Stimulated activated CD4-positive, alpha-beta T cell treated with anti-CD3 and anti-CD28 coated beads, Interleukin-2, amount 100 ng/mL, for 48 hours (primary cell): ENCODE results near the gene TSEN34.

Experiments used
- DNase-seq, 2 donors: peaks; one replicate each; pipeline ENCODE4 v3.0.0-alpha.2; 2020

TSEN34 gene

DNA sequence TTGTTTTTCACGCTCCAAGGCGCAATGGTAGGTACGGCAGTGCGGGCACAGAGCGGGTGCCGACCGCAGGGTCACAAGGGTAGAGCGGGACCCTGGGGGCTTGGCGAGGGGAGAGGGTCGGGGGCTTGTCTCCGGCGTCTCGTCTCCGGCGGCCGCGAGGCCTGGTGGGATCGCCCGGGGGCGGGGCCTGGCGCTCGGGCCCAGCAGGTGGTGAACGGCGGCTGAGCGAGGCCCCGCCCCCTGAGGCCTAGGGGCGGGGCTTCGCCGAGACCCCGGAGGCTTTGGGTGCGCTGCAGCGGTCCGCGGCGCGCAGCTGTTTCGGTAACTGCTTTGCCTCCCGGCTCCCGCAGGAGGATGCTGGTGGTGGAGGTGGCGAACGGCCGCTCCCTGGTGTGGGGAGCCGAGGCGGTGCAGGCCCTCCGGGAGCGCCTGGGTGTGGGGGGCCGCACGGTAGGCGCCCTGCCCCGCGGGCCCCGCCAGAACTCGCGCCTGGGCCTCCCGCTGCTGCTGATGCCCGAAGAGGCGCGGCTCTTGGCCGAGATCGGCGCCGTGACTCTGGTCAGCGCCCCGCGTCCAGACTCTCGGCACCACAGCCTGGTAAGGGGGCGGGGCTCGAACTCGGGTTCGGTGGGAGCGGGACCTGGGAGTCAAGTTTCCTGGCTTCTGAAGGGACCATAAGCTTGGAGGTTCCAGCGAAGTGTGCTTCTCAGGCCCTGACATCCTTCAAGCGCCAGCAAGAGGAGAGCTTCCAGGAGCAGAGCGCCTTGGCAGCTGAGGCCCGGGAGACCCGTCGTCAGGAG lies at the start of gene TSEN34:
TSS of gene TSEN34 (plus strand) at position 298 of the 800 bp plus-strand sequence. CDS start at position 355, 57 bp downstream.
- peak; percentile 70 to 79 for DNase-seq

DNA sequence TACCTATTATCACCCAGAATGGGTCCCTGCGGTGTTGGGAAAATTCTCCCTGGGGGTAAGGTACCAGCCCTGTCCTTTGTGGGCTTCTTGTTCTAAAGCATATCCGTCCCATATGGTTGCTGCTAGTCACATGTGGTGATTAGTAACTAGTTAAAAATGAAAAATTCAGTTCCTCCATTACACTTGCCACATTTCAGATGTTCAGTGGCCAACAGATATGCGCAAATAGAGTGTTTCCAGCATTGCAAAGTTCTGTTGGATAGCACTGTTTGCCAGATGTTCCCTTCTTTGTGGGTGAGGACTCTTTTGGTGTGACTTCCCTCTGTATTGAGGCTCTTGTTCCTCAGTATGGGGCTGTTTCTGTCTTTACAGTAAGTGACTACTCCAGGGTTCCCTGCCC lies 49.8 kb upstream of the TSEN34 start:
- DNase-seq: no peak

DNA sequence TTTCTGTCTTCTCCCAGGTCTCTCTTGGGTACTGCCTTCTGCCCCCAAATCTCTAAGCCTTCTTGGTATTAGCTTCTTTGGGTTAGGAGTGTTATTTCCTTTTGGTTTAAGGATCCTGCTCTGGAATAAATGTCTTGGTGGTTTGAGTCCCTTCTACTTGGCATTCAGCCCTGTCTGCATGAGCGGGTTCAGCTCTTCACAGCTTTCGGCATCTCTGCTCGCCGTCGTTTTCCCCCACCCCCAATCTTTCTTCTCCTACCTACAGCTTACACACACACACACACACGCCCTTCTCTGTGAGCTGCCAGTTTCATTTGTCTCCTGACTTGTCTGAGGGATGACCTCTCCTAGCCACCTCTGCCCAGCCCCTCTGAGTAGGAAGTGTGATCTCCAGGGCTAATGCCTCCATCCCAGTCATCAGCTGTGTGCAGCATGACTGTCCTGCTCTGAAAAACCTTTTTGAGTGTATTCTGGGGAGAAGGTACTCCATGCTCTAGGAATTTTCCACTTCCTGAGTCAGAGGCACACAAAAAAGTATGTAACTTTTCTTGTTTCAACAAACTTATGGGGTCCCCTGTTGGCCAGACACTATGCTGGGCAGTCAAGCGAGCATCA lies 48.8 kb upstream of the TSEN34 start:
- DNase-seq: no peak

DNA sequence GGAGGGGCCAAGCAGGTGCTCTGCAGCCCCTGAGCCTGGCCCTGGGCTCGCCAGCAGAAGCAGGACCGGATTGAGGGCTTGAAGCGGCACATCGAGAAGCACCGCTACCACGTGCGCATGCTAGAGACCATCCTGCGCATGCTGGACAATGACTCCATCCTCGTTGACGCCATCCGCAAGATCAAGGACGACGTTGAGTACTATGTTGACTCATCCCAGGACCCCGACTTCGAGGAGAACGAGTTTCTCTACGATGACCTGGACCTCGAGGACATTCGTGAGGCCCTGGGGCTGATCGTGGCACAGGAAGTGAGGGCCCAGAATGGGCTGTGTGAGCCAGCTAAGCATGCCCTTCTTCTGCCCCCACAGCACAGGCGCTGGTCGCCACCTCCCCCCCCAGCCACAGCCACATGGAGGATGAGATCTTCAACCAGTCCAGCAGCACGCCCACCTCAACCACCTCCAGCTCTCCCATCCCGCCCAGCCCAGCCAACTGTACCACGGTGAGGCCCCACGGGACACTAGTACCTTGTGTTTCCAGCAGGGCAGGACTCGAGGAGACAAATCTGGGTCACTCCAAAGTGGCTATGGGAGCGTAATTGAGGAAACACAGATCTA lies 45.5 kb upstream of the TSEN34 start:
- DNase-seq: no peak

DNA sequence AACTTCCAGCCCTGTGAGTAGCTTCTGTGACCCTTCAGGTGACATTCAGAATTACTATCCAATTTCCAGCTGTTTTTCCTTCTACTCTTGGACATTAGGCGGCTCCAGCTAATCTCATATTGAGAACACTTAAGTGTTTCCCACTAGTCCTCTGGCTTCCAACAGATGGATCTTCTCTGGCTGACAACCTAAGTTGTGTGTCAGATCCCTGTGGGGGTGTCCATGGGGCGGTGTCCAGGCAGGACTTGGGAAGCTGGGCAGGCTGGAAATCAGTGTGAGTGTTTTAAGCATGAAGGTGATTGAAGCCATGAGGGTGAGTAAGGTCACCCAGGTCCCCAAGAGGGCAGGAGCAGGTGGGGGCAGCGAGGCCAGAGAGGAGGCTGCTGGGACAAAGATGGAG lies 43.4 kb upstream of the TSEN34 start:
- DNase-seq: no peak

DNA sequence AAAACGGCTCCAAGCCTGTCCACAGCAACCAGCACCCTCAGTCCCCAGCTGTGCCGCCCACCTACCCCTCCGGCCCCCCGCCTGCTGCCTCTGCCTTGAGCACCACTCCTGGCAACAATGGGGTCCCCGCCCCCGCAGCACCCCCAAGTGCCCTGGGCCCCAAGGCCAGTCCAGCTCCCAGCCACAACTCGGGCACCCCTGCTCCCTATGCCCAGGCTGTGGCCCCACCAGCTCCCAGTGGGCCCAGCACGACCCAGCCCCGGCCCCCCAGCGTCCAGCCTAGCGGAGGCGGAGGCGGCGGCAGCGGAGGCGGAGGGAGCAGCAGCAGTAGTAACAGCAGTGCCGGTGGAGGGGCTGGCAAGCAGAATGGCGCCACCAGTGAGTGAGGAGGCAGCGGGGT lies 43.0 kb upstream of the TSEN34 start:
- DNase-seq: no peak

DNA sequence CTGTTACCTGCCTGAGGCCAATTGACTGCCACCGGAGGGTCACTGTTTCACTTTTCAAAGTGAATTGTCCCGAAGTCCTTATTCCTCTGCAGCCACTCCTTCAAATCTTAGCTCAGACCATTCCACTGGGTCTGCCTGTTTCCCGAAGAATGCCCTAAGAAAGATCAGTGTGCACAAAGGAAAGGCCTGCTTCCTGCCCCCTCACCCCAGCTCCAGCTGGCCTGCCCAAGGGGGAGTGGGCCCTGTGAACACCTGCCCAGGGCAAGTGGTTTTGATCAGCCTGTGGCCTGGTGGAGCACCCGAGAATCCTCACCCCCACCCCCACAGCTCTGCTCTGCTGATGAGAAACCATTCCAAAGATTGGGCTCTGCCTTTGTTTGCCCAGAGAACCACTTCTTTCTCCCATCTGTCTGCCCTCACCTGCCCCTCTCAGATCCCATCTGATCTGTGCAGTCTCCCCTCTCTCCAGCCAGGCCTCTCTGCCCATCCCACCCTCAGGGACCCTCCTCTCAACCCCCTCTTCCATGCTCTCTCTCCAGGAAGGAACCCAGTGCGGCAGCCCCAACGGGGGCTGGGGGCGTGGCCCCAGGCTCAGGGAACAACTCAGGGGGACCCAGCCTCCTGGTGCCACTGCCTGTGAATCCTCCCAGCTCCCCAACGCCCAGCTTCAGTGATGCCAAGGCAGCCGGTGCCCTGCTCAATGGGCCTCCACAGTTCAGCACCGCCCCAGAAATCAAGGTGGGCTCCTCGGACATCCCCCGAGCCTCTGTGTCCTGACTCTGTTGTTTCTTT lies 41.9 kb upstream of the TSEN34 start:
- no peak for DNase-seq

DNA sequence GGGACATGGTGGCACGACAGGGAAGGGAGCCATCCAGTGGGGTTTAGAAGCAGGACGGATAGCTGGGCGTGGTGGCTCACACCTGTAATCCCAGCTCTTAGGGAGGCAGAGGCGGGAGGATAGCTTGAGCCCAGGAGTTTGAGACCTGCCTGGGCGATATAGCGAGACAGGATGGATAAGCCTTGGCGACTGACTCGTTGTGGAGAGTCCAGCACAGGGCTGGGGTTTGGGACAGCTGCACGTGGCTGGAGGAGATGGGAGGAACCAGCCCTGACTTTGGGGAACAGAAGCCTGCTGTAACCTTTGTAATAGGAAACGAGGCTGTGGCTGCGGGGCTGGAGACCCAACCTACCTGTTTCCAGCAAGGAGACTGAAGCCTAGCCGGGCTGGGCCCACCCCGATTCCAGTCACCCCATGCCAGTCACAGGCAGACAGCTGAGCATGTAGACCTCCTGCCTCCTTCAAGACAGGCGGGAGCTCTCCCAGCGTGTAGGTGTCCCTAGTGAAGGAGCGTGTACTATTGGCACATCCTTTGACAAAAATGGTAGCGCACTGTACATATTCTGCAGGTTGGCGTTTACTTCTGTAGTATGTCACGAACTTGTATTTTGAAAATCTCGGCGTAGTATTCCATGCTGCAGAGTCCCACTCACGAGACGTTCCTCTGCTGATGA lies 39.6 kb upstream of the TSEN34 start:
- no peak for DNase-seq

DNA sequence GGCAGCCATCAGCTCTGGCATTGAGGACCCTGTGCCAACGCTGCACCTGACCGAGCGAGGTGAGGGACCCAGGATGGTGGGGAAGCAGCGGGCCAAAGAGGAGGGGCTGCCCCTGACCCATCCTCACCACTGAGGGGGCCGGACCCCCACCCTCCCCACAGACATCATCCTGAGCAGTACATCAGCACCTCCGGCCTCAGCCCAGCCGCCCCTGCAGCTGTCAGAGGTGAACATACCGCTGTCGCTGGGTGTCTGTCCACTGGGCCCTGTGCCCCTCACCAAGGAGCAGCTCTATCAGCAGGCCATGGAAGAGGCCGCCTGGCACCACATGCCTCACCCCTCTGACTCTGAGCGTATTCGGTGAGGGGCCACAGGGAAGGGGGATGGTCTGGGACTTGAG lies 38.8 kb upstream of the TSEN34 start:
- no peak for DNase-seq

DNA sequence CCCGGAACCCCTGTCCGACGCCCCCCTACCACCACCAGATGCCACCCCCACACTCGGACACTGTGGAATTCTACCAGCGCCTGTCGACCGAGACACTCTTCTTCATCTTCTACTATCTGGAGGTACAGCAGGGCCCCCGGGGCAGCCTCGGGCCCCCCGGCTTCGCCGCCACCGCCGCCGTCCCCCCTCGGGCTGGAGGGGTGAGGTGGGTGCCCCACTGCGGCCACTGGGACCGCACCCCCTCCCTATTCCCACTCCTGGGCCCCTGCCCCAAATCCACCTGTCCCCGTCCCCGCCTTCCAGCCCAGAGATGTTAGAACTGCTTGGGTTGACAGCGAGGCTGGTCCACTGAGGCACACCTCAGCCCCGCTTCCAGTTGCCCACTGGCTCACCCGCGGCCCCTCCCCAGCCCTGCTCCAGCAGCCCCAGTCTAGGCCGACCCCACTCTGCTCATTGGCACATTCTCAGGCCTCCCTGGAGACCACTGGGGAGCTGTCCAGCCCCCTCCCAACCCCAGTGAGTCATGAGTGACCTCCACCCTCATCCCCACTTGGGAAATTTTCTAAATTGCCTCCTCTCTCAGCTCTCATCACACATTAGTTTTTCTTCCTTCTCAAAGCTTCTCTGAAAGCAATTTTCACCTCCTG lies 38.1 kb upstream of the TSEN34 start:
- DNase-seq: no peak

DNA sequence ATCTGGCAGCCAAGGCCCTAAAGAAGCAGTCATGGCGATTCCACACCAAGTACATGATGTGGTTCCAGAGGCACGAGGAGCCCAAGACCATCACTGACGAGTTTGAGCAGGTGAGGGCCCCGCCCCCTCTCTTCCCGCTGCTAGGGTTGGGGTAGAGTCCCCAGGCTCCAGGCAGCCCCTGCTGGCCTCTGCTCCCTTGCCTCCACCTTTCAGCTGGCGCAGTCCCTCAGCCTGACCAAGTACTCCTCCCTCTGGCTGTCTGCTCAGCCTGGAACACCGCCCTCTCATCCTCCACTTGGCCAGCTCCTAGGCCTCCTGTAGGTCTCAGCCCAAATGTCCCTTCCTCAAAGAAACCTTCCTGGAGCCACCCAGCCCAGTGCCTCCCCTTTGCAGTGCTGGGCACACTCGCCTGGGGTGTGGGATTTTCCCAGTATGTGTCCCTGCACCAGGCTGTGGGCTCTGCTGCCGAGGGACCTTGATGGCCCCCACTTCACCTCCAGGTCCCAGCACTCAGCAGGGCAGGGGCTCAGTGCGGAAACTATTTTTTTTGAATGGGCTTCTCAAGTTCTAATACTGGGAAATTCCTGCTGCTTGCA lies 37.3 kb upstream of the TSEN34 start:
- no peak for DNase-seq

DNA sequence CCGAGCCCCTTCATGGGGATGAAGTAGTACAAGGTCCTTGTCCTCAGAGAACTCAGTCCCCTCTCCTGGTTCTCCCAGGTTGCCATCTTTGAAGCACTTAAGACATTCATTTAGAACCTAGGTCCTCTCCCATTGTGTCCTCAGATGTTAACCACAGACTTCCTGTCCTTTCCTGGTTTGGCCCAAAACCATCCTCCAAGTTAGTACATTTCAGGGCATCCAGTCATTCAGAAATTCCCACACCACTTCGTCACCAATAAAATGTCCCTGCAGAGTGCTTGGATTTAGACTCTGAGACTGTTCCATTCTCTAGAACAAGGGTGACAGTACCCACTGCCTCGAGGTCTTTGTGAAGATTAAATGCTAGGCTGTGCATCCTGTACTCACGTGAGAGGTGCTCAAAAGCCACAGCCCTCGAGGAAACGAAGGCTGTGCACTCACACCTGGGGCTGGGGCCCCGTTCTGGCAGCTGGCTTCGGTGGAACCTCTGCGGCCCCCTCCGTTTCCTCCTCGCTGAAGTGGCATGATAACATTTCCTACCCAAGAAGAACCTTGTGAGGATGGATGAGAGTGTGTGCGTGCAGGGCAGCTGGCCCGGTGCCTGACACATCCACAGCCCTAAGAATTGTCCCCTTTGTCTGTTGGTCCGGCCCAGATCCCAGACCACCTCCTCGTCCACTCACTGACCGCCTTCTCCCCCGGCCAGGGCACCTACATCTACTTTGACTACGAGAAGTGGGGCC lies 36.3 kb upstream of the TSEN34 start:
- DNase-seq: no peak

DNA sequence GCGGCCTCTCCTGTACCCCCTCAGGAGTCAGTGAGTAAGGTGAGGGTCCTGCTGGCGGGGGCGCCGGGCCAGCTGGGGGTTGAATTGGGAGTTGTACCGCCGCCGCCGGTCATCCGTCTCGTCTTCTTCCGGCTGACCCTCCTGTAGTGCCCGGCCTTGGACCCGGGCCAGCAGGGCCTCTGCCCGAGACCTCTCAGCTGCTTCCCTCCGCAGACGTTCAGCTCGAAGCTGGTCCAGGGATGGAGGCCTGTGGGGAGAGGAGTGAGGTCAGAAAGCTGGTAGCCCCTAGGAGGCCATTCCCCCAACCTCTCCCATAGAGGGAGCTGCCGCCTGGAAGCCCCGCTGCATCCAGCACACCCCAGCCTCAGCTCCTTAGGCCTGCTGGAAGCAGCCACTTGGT lies 35.4 kb upstream of the TSEN34 start:
- no peak for DNase-seq

DNA sequence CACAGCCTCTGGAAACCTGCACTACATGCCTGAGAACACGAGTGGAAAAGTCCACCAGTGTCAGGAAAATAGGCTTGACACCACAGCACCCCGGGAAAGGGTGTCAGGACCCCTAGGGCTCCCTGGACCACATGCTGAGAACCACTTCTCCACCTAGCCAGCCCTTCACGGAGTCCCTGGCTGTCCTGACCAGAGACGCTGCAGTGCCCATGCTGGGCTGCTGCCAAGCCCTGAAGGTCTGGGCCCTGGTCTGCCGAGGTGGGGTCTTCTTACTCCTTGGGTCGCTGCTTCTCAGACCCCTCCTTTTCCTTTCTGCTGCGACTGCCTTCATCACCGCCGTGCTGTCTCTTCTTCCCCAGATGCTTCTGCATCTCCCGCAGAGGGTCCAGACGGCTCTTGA lies 34.6 kb upstream of the TSEN34 start:
- no peak for DNase-seq

DNA sequence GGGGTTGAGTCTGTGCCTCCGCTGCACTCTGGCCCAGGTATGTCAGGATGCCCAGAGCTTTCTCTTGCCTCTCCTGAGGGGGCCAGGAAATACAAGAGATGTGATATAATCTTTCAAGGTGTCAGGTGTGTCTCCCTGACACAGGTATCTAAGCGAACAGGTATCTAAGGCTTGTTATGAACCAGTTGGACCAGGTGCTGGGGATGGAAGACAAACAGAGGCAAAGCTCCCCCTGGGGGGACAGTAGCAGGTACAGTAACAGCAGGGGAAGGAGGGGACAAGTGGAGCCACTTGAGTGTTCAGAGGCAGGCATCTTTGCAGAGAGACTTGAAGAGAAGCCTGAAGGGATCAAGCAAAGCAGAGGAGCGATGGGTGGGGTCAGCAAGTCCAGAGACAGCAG lies 34.2 kb upstream of the TSEN34 start:
- no peak for DNase-seq

DNA sequence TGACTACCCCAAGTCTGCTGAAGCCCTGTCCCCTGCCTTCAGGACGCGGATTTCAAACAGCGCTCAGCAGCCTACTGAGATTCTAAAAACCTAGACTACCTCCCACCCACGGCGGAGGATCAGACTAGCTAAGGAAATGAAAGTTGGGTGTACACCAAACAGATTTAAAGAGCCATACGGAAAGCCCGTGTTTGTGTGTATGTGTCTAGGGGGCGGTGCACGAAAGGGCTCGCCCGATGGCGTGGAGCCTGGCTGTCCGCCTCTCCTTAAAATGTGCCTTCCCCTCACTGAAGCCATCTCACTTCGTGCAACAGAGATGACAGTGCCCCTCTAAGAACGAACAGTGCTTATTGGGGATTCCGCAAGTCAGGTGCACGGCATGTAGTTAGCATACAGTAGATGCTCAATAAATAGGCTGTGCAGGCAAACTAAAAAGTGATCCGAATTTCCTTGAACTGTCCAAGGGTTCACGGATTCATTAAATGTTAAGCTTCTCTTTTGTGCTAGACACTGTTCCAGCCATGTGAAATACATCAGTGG lies 32.2 kb upstream of the TSEN34 start:
- peak in 1 of 2 donors; percentile 29 for DNase-seq

DNA sequence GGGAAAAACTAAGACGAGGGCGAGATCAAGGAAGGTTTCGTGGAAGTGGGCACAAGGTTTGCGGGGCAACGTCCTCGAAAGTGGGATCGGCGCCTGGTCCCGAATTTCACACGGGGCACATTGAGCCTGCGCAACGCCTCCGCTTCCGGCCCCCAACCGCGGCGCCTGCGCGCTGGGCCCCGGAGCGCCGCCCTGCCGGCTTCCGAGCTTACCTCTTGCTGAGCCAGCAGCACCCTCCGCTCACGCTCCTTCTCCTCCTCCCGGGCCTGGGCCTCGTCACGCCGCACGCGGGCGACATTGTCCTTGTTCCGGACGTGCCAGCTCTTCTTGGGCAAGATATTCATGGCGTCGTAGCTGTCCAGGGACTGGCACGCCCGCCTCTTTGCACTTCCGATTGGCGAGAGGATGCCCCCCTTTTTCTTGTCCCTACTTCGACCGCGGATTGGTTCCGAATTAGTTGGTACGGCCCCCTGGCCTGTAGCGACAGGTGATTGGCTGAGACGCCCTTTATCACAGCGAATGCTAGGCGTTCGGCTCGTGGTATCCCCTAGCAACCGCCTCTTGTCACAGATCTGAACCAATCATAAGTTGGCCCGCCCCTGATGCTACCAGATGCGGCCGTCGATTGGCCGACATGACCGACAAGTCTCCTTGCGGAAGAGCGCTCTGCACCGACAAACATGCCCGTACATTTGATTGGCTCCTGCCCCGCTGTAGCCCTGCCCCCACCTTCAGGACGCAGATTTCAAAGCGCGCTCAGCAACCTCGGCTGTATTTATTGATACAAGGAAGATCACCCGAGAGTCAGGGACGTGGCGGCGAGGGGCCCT lies 31.5 kb upstream of the TSEN34 start, which contains the start of gene LENG1:
TSS of gene LENG1 (minus strand) at position 370 of the 830 bp plus-strand sequence. CDS start at position 344, 26 bp downstream.
- DNase-seq: peak; percentile 92 to 94

DNA sequence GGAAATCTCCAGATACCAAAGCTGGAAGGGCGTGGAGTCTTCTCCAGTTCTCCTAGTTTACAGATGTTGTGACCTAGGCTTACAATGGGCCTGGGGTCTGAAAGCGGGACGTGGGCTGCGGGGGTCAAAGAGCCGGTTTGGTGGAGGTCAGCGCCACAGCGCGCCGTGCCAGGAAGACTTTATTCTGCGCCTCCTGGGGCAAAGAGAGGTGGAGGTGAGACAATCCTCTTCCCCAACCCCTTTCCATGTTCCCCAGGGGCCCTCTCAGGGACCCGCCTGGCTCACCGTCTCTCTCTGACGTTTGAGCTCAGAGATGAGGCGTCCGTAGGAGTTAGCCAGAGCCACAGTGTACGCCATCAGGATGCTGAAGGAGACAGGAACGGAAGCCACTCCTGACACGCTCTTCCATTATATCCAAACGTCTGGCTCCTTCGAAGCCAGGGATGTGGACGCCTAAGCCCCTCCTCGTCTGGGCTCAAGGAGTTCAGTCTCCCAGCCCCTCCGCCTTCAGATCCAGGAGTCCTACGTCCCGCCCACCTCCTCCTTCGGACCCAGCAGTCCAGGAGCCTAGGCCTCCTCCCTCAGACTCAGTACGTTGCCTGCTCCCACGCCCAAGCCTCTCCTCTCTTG lies 30.8 kb upstream of the TSEN34 start:
- no peak for DNase-seq

DNA sequence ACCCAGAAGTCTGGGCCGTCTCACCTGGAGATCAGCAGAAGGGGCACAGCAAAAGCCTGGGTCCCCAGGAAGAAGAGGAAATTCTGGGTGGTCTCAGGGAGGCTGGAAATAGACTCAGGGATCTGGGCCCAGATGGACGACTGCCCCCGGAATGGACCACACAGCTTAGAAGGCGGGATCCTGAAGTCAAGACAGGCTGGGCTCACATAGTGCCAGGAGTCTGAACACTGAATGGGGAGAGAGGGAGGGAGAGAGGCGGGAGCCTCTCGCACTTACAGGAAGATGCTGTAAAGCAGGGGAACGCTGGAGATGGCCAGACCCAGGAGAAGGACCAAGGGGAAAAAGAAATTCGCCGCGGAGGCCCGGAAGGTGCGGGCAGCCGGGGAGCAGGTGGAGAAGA lies 30.3 kb upstream of the TSEN34 start:
- no peak for DNase-seq
